GM23248 (cell line): ENCODE data around the gene PCBP3. TPM values are rescaled to one million over a fixed set of nuclear protein-coding genes. Genes with fewer than 3 reads are reported as not detected.

Experiments used
- DNase-seq: peaks from one replicate; pipeline ENCODE4 v3.0.0-alpha.2; 2015
- H2AFZ ChIP-seq: fragments of 200-600 bp; sonication (generic); 2 replicates; pipeline ENCODE4 v1.6.1; 2016; ENCODE audit warnings: antibody characterized with exemption
- H3F3A ChIP-seq: fragments of 200-600 bp; sonication (generic); 2 replicates; pipeline ENCODE4 v1.6.1; 2016; ENCODE audit warnings: mild to moderate bottlenecking, antibody characterized with exemption, mixed run types; ENCODE audit not compliant: insufficient read depth
- H3K27ac ChIP-seq: fragments of 200-600 bp; sonication (generic); 2 replicates; pipeline ENCODE4 v1.5.1; 2016; ENCODE audit warnings: mild to moderate bottlenecking
- H3K27me3 ChIP-seq: fragments of 200-600 bp; sonication (generic); replicated peaks from 2 replicates; pipeline ENCODE4 v1.6.1; 2016; ENCODE audit warnings: mild to moderate bottlenecking; ENCODE audit not compliant: insufficient read depth
- H3K36me3 ChIP-seq: fragments of 200-600 bp; sonication (generic); 2 replicates; pipeline ENCODE4 v1.6.1; 2016; ENCODE audit warnings: low read depth, mild to moderate bottlenecking
- H3K4me1 ChIP-seq: fragments of 200-600 bp; sonication (generic); 2 replicates; pipeline ENCODE4 v1.6.1; 2016; ENCODE audit warnings: mild to moderate bottlenecking; ENCODE audit not compliant: insufficient read depth
- H3K4me2 ChIP-seq: fragments of 200-600 bp; sonication (generic); one replicate; pipeline ENCODE4 v1.6.1; 2016; ENCODE audit warnings: mild to moderate bottlenecking; ENCODE audit not compliant: unreplicated experiment
- H3K4me3 ChIP-seq: fragments of 200-600 bp; sonication (generic); 2 replicates; pipeline ENCODE4 v1.5.1; 2016; ENCODE audit warnings: mild to moderate bottlenecking
- H3K79me2 ChIP-seq: fragments of 200-600 bp; sonication (generic); 2 replicates; pipeline ENCODE4 v1.6.1; 2016; ENCODE audit warnings: mild to moderate bottlenecking; ENCODE audit not compliant: insufficient read depth
- H3K9ac ChIP-seq: fragments of 200-600 bp; sonication (generic); 2 replicates; pipeline ENCODE4 v1.6.1; 2016; ENCODE audit warnings: mild to moderate bottlenecking
- H3K9me2 ChIP-seq: fragments of 200-600 bp; sonication (generic); 2 replicates; pipeline ENCODE4 v1.6.1; 2016; ENCODE audit warnings: mixed run types, mild to moderate bottlenecking, moderate library complexity; ENCODE audit not compliant: insufficient read depth
- H3K9me3 ChIP-seq: fragments of 200-600 bp; sonication (generic); one replicate; pipeline ENCODE4 v1.6.1; 2017; ENCODE audit warnings: low read depth
- H4K20me1 ChIP-seq: fragments of 200-600 bp; sonication (generic); 2 replicates; pipeline ENCODE4 v1.6.0; 2016; ENCODE audit not compliant: insufficient read depth
- EZH2 ChIP-seq: fragments of 200-600 bp; sonication (generic); IDR thresholded peaks from 2 replicates; pipeline ENCODE4 v1.6.1; 2018; ENCODE audit warnings: antibody characterized with exemption, mild to moderate bottlenecking; ENCODE audit not compliant: insufficient read depth, poor library complexity, severe bottlenecking
- EZH2phosphoT487 ChIP-seq: fragments of 200-600 bp; sonication (generic); IDR thresholded peaks from 2 replicates; pipeline ENCODE4 v1.6.1; 2018; ENCODE audit warnings: antibody characterized with exemption, moderate library complexity, mild to moderate bottlenecking, low read depth; ENCODE audit not compliant: insufficient read depth
- WGBS, 2 experiments: methylation state at CpG; one replicate each; pipeline ENCODE4 v1.1.6; 2015 to 2017; ENCODE audit warnings: low lambda C conversion rate in 2 of 2, low coverage in 1 of 2; ENCODE audit errors: missing lambda C conversion rate in 2 of 2; 5-methylcytosine and 5-hydroxymethylcytosine counted together
- in situ Hi-C: fragments of 300-500 bp; cut with MboI; formaldehyde crosslinking; loops from 2 replicates; pipeline ENCODE4 v1.15.0; 2020
- polyA plus RNA-seq: library from polyadenylated mRNA; unstranded; fragments of >200 nt; fragmentation: Nextera tagmentation; extraction: Ambion mirVana; gene quantifications from 2 replicates; pipeline ENCODE4 v1.2.1, GENCODE V29; 2016
- total RNA-seq: library from RNA; depleted of rRNA; stranded (reverse); fragments of >200 nt; shearing (Covaris generic); gene quantifications from 2 replicates; pipeline ENCODE4 v1.2.3, GENCODE V29; 2014

Gene PCBP3
- total and polyA plus RNA-seq, 2 experiments from 2014 or later, result 0.32 to 1.3 TPM

GRCh38 chr21:45818276-45818903, 174.9 kb downstream of the PCBP3 start:
- Histone ChIP-seq H3K9ac (no peak overlapping the region), H2AFZ (no peak overlapping the region)

GRCh38 chr21:45818904-45819285, 175.4 kb downstream of the PCBP3 start:
- Histone ChIP-seq H3K36me3 (no peaks in the 10 kb centered on the region), H3K27me3 (no peaks in the 10 kb centered on the region; the same call in 1 of the 2 replicates), H3F3A (peaks cover 23% of the 10 kb centered on the region), H3K9me2 (no peaks in the 10 kb centered on the region), H3K4me3 (no peak overlapping the region), H2AFZ (no peak overlapping the region), H3K27ac (peak overlapping the region; percentile 42), H3K9me3 (no peaks in the 10 kb centered on the region), H4K20me1 (no peaks in the 10 kb centered on the region), H3K4me1 (peaks cover 15% of the 10 kb centered on the region), H3K79me2 (no peaks in the 10 kb centered on the region), H3K4me2 (no peak overlapping the region), H3K9ac (no peak overlapping the region)
- TF ChIP-seq EZH2phosphoT487 (no peak), EZH2 (no peak)
- WGBS, 2 experiments, result 41 to 48% methylated on average over 8 of the region's 8 CpGs
- peak; percentile 84 for DNase-seq
- in situ Hi-C loops, result no loop called here

More at GRCh38 chr21:45818276-45818903, 174.9 kb downstream of the PCBP3 start:
- Histone ChIP-seq H3K79me2 (no peaks in the 10 kb centered on the region), H4K20me1 (no peaks in the 10 kb centered on the region), H3K4me2 (no peak overlapping the region), H3K4me1 (peaks cover 15% of the 10 kb centered on the region), H3F3A (peaks cover 27% of the 10 kb centered on the region), H3K27me3 (no peaks in the 10 kb centered on the region; the same call in 1 of the 2 replicates), H3K36me3 (no peaks in the 10 kb centered on the region), H3K4me3 (no peak overlapping the region), H3K9me2 (no peaks in the 10 kb centered on the region), H3K27ac (peak overlapping the region; percentile 42), H3K9me3 (no peaks in the 10 kb centered on the region)
- DNase-seq, result peak; percentile 76
- TF ChIP-seq EZH2, result no peak
- no peak for TF ChIP-seq EZH2phosphoT487
- in situ Hi-C loops, result no loop called here
- 67 to 69% methylated on average over 11 of the region's 11 CpGs for WGBS, 2 experiments

GRCh38 chr21:45819478-45820170, 176.1 kb downstream of the PCBP3 start:
- TF ChIP-seq EZH2, result no peak
- TF ChIP-seq EZH2phosphoT487, result no peak
- peak overlapping the region; percentile 42 for H3K27ac ChIP-seq
- no peaks in the 10 kb centered on the region for H3K36me3 ChIP-seq
- in situ Hi-C loops, result loop anchor here (10.0 kb wide), 2 partner anchors 105 to 255 kb away; no protein-coding TSS in a partner anchor
- no peak for DNase-seq
- H3K79me2 ChIP-seq, result no peaks in the 10 kb centered on the region
- no peaks in the 10 kb centered on the region for H4K20me1 ChIP-seq
- H3K4me2 ChIP-seq, result no peak overlapping the region
- no peaks in the 10 kb centered on the region; the same call in 1 of the 2 replicates for H3K27me3 ChIP-seq
- H3F3A ChIP-seq, result peaks cover 16% of the 10 kb centered on the region
- H3K9me2 ChIP-seq, result no peaks in the 10 kb centered on the region
- no peak overlapping the region for H3K4me3 ChIP-seq
- no peaks in the 10 kb centered on the region for H3K9me3 ChIP-seq
- 85 to 92% methylated on average over 18 of the region's 18 CpGs for WGBS, 2 experiments
- H3K4me1 ChIP-seq, result peaks cover 15% of the 10 kb centered on the region
- H3K9ac ChIP-seq, result no peak overlapping the region
- H2AFZ ChIP-seq, result no peak overlapping the region

- in situ Hi-C loops, result loop anchor here (10.0 kb wide), 2 partner anchors 104 to 256 kb away; no protein-coding TSS in a partner anchor
- Histone ChIP-seq H3K9me3 (no peaks in the 10 kb centered on the region), H3K36me3 (no peaks in the 10 kb centered on the region), H3F3A (peaks cover 13% of the 10 kb centered on the region), H3K9me2 (no peaks in the 10 kb centered on the region), H3K9ac (no peak overlapping the region), H3K4me1 (peaks cover 15% of the 10 kb centered on the region), H4K20me1 (no peaks in the 10 kb centered on the region), H3K4me2 (no peak overlapping the region), H3K79me2 (no peaks in the 10 kb centered on the region), H3K27ac (no peak overlapping the region), H3K4me3 (no peak overlapping the region), H2AFZ (no peak overlapping the region), H3K27me3 (peaks cover 2% of the 10 kb centered on the region; the same call in 1 of the 2 replicates)
- DNase-seq, result peak; percentile 90
- TF ChIP-seq EZH2phosphoT487, result no peak
- no peak for TF ChIP-seq EZH2
- 36 to 37% methylated on average over 31 of the region's 31 CpGs for whole genome bisulfite sequencing, 2 experiments
These were observed 176.9 kb downstream of the PCBP3 start for GRCh38 chr21:45820171-45821091.
